Ammon's horn (tissue), 1 donor: ENCODE data around the gene TMEM242.
"Not testable (repeated sequence)": the region's sequence is repeated elsewhere in the genome, so short reads cannot be mapped to it uniquely, and the experiment has no call there.

Experiments used
- DNase-seq: peaks from one replicate; pipeline ENCODE4 v3.0.0-alpha.2; 2016; ENCODE audit warnings: low spot score

The TMEM242 gene

DNA sequence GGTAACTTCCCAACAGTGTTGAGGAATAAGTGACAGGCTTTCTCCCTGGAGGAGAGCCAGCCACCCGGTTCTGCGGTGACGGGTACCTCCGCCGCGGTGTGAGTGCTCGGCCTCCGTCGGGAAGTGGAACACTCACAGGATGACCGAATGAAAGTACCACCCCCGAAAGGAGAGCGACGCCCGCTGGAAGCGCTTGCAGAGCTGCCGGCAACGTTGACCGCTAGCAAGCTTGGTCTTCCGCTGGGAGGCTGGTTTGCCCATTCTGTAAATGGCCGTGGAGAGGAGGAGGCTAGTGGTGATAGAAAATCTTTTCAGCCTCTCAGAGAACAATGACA is 614 bp upstream of the TMEM242 start:
- DNase-seq = peak; percentile 85

DNA sequence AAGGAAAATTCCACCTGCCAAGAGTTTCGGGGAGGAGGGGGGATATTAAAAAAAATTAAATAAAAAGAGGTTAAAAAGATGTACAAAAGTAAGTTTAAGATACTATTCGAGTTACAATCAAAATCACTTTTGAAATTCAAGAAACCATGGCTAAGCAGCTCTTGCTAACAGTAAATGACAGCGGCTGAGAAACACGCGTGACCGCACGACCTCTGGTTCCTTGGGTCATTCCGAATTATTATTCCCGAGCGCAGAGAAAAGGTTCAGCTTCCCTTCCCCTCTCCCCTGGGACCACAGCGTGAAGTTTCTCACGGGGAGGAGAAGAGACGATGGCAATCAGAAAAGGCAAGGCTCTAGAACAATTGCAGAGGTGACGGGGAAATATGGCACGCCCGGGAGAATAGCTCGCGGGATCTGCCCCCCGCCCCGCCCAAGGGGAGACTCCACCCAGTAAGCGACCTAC is 496 bp downstream of the TMEM242 start:
- DNase-seq = no peak

- peak; percentile 70 for DNase-seq
Observed at GRCh38 chr6:157316871-157317814, 6.2 kb downstream of the TMEM242 start.

- DNase-seq = peak; percentile 82
Observed at GRCh38 chr6:157314705-157315321, 8.5 kb downstream of the TMEM242 start.

DNA sequence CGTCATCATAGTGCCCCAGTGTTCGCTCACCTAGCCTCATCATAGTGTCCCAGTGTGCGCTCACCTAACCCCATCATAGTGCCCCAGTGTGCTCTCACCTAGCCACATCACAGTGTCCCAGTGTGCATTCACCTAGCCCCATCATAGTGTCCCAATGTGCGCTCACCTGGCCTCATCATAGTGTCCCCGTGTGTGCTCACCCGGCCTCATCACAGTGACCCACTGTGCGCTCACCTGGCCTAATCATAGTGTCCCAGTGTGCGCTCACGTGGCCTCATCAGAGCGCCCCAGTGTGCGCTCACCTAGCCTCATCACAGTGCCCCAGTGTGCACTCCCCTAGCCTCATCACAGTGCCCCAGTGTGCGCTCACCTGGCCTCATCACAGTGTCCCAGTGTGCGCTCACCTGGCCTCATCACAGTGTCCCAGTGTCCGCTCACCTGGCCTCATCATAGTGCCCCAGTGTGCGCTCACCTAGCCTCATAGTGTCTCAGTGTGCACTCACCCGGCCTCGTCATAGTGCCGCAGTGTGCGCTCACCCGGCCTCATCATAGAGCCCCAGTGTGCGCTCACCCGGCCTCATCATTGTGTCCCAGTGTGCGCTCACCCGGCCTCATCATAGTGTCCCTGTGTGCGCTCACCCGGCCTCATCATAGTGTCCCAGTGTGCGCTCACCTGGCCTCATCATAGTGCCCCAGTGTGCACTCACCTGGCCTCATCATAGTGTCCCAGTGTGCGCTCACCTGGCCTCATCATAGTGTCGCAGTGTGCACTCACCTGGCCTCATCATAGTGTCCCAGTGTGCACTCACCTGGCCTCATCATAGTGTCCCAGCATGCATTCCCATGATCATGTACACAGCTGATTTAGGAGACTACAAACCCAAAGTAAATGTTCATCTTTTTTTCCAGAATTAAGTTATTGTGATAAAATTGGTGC is 9.5 kb downstream of the TMEM242 start:
- no peak for DNase-seq

- DNase-seq = no peak
Observed at GRCh38 chr6:157312757-157313156, 10.6 kb downstream of the TMEM242 start.

- DNase-seq = not testable (repeated sequence)
Observed at GRCh38 chr6:157310693-157311092, 12.6 kb downstream of the TMEM242 start.

GRCh38 chr6:157307661-157308060 is 15.7 kb downstream of the TMEM242 start:
- DNase-seq = no peak

DNA sequence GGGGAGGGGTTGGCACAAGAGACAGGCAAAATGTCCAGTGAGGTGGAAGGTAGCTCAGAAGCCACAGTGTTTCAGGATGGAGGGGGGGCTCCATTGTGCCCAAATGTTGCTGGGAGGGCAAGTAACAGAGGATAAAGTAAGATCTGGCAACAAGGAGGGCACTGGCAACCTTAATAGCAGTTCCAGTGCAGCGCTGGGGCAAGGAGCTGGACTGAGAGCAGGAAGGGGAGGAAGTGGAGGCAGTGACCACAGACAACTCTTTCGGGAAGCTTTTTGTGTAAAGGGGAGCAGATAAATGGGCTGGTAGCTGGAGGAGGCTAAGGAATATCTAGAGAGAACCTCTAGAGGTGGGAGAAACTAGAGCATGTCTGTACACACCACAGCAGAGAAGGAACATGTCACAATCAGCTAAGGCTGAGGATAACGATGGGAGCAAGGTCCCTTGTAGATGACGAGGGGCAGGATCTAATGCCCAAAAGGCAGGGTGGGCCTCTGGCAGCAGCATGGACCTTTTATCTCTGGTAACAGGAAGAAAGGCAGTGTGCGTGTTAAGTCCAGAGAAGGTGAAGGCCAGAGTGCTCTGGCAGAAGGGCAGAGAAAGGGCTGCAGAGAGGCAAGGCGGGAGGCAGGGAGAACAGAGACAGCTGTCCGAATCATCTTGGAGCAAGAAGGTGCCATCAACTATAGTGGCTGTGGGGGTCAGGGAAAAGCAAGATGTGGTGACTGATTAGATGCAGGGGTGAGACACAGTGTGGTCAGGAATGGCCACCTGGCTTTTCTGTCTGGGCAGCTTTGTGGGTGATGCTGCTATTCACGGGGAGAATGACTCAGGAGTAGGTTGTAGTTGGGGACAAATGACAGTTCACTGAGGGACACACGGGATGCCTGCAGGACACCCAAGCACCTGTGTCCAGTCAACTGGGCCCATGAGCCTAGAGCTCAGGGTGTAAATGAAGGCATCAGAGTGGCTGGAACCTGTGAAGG is 17.4 kb downstream of the TMEM242 start:
- no peak for DNase-seq

DNA sequence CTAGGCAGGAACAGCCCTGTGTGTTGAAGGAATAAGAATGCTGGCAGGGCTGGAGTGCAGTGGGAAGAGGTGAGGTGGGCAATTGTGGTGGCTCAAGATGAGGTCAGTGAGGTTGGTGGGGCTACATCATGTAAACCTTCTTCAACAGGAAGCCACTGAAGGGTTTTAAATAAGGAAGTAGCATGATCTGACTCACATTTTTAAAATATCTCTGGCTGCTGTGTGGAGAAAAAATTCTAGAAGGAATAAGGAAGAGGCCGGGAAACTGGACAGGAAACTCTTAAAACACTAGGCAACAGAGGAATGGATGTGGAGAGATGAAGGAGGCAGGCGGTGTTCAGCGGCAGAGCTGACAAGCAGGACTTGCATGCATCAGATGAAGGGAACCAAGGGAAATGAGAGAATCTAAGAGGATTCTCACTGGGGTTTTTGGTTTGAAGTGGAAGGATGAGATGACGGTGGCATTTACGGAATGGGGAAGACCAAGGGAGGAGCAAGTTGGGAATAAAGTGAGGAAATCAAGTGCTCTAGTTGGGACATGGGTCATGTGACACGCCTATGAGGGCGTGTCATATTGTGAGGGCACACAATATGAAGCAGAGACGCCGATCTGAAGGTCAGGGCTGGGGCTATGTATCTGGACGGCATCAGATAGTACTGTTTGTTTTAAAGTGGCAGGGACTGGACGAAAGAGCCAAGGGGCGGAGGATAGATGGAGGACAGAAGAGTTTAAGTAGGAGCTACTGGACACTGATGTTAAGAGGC is 18.2 kb downstream of the TMEM242 start:
- no peak for DNase-seq

DNA sequence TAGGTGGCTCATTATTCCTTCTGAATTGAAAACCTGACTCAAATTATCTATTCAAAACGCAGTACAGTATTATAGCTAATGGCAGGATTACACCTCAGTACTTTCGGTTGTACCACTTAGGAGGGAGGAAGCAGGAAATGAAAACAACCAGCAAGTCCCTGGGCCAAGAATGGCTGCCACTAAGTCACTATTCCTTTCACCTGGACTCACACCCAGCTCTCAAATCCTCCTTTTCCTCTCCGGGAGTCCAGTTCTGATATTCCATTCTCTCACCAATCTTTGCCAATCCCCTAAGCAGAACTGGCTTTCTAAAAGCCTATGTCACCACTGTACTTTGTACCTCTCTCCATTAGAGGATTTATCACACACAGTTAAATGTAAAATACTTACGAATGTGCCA is 20.6 kb downstream of the TMEM242 start:
- no peak for DNase-seq

DNA sequence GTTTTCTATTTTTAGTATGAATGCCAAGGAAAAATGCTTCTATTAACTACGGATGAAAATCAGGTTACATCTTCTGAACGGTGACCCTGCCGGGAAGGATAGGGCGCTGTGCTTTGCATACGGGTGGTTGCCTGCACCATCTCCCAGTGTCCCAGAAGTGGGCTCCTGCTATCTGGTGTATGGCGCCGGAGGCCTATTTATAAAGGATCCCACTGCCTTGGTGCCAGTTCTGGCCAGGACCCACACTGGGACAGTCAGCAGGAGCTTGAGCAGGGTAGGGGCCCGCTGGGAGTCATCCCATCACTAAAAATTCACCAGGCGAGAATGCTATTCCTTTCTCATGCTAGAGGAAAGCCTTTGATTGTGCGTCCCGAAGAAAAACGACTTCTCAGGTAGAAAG is 22.9 kb downstream of the TMEM242 start:
- DNase-seq = no peak

DNA sequence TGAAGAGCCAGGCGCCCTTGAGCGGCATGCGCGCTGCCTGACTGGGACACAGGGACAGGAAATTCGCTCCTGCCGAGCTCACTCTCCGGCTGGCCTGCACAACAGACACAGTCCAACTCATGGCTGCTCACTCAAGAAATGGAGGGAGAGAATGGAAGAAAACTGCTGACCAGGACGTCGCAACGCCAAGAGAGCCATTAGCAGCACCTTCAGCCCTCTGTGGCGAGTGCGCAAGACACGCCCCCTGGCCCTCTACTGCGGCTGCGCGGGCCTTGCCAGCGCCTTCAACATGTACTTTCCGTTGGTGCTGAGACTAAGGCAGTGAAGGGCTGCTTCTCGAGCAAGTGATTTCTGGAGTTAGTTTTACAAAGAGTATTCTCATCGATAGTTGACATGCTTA is 23.3 kb downstream of the TMEM242 start:
- DNase-seq = no peak

DNA sequence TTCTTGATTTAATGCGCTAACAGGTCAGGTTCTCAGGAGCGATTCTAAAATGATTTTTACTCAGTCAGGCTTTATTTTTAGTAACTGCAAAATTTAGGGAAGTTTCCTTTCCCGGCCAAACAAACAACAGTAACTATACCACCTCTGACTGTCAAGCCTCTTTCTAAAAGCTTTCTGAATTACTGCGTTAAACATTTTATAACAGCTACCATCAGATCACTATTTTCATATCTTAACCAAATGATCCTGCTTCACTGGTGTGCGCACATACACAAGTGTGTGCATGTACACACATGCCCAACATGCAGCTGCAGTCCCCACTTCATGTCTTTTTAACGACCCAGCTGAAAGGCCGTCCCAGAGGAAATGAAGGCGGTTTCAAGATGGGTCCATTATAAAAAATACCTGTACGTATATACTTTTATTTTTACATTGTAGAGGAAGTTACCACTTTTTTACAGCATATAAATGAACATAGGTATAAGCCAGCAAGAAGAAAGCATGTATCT is 25.0 kb downstream of the TMEM242 start:
- DNase-seq = no peak

DNA sequence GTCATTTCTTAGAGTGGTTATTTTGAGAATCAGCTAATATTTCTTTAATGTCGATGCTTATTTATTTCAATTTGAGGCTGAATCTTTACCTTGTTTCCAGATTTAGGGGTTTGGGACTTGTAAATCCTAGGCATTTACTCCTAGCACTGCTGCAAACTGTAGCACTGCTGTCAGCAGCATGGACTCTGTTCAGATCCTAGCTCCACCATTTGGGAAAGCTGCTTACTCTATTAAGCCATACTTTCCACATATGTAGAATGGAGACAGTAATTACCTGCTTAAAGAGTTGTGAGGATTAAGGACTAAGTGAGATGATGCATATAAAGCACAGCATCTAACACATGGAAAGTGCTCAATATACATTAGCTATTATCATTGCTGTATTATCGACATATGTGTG is 28.7 kb downstream of the TMEM242 start:
- DNase-seq = no peak

DNA sequence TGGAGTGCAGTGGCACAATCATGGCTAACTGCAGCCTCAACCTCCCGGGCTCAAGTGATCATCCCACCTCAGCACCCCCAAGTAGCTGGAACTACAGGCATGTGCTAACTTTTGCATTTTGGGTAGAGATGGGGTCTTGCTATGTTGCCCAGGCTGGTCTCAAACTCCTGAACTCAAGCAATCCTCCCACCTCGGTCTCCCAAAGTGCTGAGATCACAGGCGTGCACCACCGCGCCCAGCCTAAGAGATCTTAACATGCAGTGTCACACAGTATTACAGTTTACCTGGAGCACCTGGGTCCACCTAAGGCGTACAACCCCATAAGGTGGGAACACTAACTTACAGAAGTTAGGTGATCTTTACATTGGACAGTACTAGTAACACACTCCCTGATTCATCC is 29.5 kb downstream of the TMEM242 start:
- no peak for DNase-seq

DNA sequence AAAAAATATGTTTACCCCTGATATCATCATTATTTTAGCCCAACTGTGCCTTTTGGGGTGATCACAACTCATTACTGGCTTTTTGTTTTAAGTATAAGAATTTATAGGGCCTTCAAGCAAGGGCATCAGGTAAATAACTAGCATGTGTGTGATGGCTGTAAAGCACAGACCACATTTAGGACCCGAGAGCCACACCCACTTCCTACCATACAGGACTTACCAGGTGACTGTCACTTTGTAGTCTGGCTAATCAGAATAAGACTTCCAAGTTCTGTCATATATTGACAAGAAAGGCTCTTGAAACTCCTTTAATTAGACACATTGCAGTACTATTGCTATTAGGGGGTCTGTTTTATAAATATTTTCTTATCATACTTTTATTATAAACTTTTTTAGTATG is 31.1 kb downstream of the TMEM242 start:
- DNase-seq = no peak

- no peak for DNase-seq
Observed at GRCh38 chr6:157291356-157291755, 32.0 kb downstream of the TMEM242 start.

DNA sequence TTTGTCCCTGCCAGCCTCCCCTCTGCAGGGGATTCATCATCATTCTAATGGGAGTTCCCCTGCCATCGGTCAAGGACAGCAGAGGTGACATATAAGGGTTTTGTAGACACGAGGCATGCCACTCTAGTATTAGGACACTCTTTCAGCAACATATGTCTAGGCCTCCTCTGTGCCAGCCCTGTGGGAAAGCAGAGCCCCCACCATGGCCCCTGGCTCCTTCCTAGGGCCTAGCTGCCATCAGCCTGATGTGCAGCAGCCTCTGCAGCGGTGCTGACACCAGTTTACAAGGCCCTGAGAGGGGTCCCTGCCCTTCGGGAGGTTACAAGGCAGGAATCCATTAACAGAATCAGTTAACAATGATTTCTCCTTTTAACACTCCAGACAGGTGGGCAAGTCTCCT is 32.5 kb downstream of the TMEM242 start:
- DNase-seq = no peak

DNA sequence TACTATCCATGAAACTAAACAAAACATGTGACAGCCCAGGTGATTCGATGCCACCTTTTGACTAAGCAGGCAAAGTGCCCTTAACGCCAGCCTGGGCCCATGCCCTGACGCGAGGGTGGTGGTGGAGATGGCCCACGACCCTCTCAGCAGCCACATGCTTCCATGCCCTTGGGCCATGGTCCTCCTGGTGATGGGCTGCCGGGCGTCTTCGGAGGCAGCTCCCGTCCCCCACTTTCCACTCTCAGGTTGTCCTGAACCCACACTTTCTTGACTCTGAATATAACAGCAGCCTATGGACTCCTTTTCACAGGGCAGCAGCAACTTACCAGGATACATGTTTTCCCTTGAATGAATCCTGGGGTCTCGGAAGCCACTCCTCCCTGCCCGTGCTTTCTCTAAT is 33.6 kb downstream of the TMEM242 start:
- no peak for DNase-seq
